HepG2 (cell line): ENCODE measurements around the gene CENPK.

Experiments
- CCAR2 ChIP-seq: fragments of 200-400 bp; formaldehyde crosslinking; optimal IDR thresholded peaks from 2 replicates; pipeline ENCODE3; 2018; ENCODE audit warnings: low read depth, mild to moderate bottlenecking, low read length, moderate library complexity
- EZH2 ChIP-seq: conservative IDR thresholded peaks from 2 replicates; pipeline ENCODE4 v1.6.1; 2012; ENCODE audit warnings: mild to moderate bottlenecking, low read depth, low read length, moderate library complexity
- NBN ChIP-seq: fragments of 450-650 bp; conservative IDR thresholded peaks from 2 replicates; pipeline ENCODE4 v1.6.1; 2017
- NPAS2 ChIP-seq: sonication (generic); formaldehyde crosslinking; IDR thresholded peaks from 2 replicates; pipeline ENCODE4 v1.8.0; 2022; ENCODE audit warnings: mild to moderate bottlenecking, missing genetic modification reagents, borderline replicate concordance
- U2AF2 ChIP-seq: fragments of 200-400 bp; formaldehyde crosslinking; IDR thresholded peaks from 2 replicates; pipeline ENCODE4 v1.6.1; 2017; ENCODE audit warnings: low read depth, mild to moderate bottlenecking, low read length
- ZNF496 ChIP-seq: sonication (generic); formaldehyde crosslinking; IDR thresholded peaks from 2 replicates; pipeline ENCODE4 v1.8.1; 2023; ENCODE audit warnings: mild to moderate bottlenecking, moderate library complexity, missing genetic modification reagents; ENCODE audit not compliant: insufficient replicate concordance
- ZNF543 ChIP-seq: sonication (generic); formaldehyde crosslinking; IDR thresholded peaks from 2 replicates; pipeline ENCODE4 v1.4.0; 2020; ENCODE audit warnings: mild to moderate bottlenecking, missing genetic modification reagents
- ZNF775 ChIP-seq: sonication (generic); formaldehyde crosslinking; IDR thresholded peaks from 2 replicates; pipeline ENCODE4 v1.4.0; 2020; ENCODE audit warnings: missing genetic modification reagents, mild to moderate bottlenecking, moderate library complexity, borderline replicate concordance
- TF ChIP-seq, protein P1 (sequence below), 2 experiments: IDR thresholded peaks; 2 replicates each; pipeline ENCODE4 v1.6.1; 2011 to 2012; ENCODE audit warnings: low read length in 2 of 2, borderline replicate concordance in 1 of 2, low read depth in 1 of 2, mild to moderate bottlenecking in 1 of 2, moderate library complexity in 1 of 2
- TF ChIP-seq, protein P2 (sequence below): IDR thresholded peaks from 2 replicates; pipeline ENCODE4 v1.6.1; 2012; ENCODE audit warnings: inconsistent platforms
- TF ChIP-seq, protein P3 (sequence below): sonication (generic); formaldehyde crosslinking; IDR thresholded peaks from 2 replicates; pipeline ENCODE4 v1.4.0; 2020; ENCODE audit warnings: missing genetic modification reagents

DNA sequence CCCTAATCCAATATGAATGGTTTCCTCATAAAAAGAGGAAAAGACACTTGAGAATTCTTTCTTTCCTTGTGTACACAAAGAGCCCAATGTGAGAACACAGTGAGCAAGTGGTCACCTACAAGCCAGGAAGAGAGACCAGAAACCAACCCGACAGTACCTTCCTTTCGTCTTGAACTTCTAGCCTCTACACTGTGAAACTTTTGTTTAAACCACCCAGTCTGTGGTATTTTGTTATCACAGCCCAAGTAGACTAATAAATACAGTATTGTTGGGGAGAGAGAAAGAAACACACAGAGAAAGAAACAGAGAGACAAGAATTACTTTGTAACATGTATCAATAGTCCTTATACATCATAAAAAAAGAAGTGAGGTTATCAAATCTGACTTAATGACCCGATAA is 37.2 kb downstream of the CENPK start:
- TF ChIP-seq NBN (no peak), ZNF543 (CRISPR knock-in tag) (no peak), ZNF775 (CRISPR knock-in tag) (no peak), NPAS2 (CRISPR knock-in tag) (no peak), U2AF2 (no peak), EZH2 (no peak), ZNF496 (CRISPR knock-in tag) (no peak), CCAR2 (no peak)
- TF ChIP-seq, protein P1, sequence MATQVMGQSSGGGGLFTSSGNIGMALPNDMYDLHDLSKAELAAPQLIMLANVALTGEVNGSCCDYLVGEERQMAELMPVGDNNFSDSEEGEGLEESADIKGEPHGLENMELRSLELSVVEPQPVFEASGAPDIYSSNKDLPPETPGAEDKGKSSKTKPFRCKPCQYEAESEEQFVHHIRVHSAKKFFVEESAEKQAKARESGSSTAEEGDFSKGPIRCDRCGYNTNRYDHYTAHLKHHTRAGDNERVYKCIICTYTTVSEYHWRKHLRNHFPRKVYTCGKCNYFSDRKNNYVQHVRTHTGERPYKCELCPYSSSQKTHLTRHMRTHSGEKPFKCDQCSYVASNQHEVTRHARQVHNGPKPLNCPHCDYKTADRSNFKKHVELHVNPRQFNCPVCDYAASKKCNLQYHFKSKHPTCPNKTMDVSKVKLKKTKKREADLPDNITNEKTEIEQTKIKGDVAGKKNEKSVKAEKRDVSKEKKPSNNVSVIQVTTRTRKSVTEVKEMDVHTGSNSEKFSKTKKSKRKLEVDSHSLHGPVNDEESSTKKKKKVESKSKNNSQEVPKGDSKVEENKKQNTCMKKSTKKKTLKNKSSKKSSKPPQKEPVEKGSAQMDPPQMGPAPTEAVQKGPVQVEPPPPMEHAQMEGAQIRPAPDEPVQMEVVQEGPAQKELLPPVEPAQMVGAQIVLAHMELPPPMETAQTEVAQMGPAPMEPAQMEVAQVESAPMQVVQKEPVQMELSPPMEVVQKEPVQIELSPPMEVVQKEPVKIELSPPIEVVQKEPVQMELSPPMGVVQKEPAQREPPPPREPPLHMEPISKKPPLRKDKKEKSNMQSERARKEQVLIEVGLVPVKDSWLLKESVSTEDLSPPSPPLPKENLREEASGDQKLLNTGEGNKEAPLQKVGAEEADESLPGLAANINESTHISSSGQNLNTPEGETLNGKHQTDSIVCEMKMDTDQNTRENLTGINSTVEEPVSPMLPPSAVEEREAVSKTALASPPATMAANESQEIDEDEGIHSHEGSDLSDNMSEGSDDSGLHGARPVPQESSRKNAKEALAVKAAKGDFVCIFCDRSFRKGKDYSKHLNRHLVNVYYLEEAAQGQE (IDR thresholded peaks at IDR 0.05; ENCODE audit: borderline replicate concordance in 1 of 2, low read depth in 1 of 2, low read length in 2 of 2) = no peak
- TF ChIP-seq, protein P2, sequence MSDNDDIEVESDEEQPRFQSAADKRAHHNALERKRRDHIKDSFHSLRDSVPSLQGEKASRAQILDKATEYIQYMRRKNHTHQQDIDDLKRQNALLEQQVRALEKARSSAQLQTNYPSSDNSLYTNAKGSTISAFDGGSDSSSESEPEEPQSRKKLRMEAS = no peak
- TF ChIP-seq, protein P3, sequence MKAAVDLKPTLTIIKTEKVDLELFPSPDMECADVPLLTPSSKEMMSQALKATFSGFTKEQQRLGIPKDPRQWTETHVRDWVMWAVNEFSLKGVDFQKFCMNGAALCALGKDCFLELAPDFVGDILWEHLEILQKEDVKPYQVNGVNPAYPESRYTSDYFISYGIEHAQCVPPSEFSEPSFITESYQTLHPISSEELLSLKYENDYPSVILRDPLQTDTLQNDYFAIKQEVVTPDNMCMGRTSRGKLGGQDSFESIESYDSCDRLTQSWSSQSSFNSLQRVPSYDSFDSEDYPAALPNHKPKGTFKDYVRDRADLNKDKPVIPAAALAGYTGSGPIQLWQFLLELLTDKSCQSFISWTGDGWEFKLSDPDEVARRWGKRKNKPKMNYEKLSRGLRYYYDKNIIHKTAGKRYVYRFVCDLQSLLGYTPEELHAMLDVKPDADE (CRISPR knock-in tag) = no peak
